K562 (cell line): ENCODE results near the gene RGS3. TPM values are rescaled to one million over a fixed set of nuclear protein-coding genes. Genes with fewer than 3 reads are reported as not detected.

Source experiments
- CC2D1A ChIP-seq: fragments of 450-650 bp; IDR thresholded peaks from 2 replicates; pipeline ENCODE4 v1.6.1; 2017; ENCODE audit warnings: mild to moderate bottlenecking
- CEBPB ChIP-seq: fragments of 450-650 bp; IDR thresholded peaks from 2 replicates; pipeline ENCODE4 v1.6.1; 2016; ENCODE audit warnings: missing genetic modification characterization, missing compliant biosample characterization
- FOXK1 ChIP-seq: sonication (generic); formaldehyde crosslinking; IDR thresholded peaks from 2 replicates; pipeline ENCODE4 v1.8.0; 2022; ENCODE audit warnings: missing genetic modification reagents, mild to moderate bottlenecking, borderline replicate concordance
- HOMEZ ChIP-seq: fragments of 250-450 bp; sonication (Bioruptor Pico); IDR thresholded peaks from 2 replicates; pipeline ENCODE4 v1.4.0; 2020; ENCODE audit warnings: mild to moderate bottlenecking, moderate library complexity
- NFIX ChIP-seq: fragments of 250-450 bp; sonication (Bioruptor Pico); IDR thresholded peaks from 2 replicates; pipeline ENCODE4 v1.4.0; 2020; ENCODE audit warnings: low read depth, mild to moderate bottlenecking, moderate library complexity
- PRPF4 ChIP-seq: fragments of 200-400 bp; formaldehyde crosslinking; IDR thresholded peaks from one replicate; pipeline ENCODE4 v1.6.1; 2017; ENCODE audit warnings: low read length, low read depth, mild to moderate bottlenecking; ENCODE audit not compliant: insufficient read depth, poor library complexity, severe bottlenecking
- SAFB2 ChIP-seq: fragments of 200-400 bp; formaldehyde crosslinking; IDR thresholded peaks from 2 replicates; pipeline ENCODE4 v1.6.1; 2018; ENCODE audit warnings: borderline replicate concordance, low read length, low read depth, moderate library complexity; ENCODE audit not compliant: severe bottlenecking
- SIN3A ChIP-seq, 2 experiments: fragments of 150-350 bp in 1 of 2; IDR thresholded peaks; 2 replicates each; pipeline ENCODE4 v1.6.1; 2011 to 2016; ENCODE audit warnings: borderline replicate concordance in 2 of 2, low read depth in 2 of 2, low read length in 2 of 2, mild to moderate bottlenecking in 2 of 2, moderate library complexity in 2 of 2; ENCODE audit not compliant: control insufficient read depth in 1 of 2
- SNRNP70 ChIP-seq: fragments of 200-400 bp; formaldehyde crosslinking; optimal IDR thresholded peaks from 2 replicates; pipeline ENCODE3; 2017; ENCODE audit warnings: low read depth, low read length
- SOX6 ChIP-seq: fragments of 450-650 bp; IDR thresholded peaks from 2 replicates; pipeline ENCODE4 v1.6.1; 2014; ENCODE audit warnings: mild to moderate bottlenecking
- SPI1 ChIP-seq: IDR thresholded peaks from 2 replicates; pipeline ENCODE4 v1.6.1; 2011; ENCODE audit warnings: low read depth, low read length, control low read depth, borderline replicate concordance
- ZFP91 ChIP-seq: sonication (generic); formaldehyde crosslinking; IDR thresholded peaks from 2 replicates; pipeline ENCODE4 v1.8.0; 2022; ENCODE audit warnings: mild to moderate bottlenecking, missing genetic modification reagents
- ZNF253 ChIP-seq: fragments of 250-450 bp; sonication (Bioruptor Pico); conservative IDR thresholded peaks from 2 replicates; pipeline ENCODE4 v1.6.1; 2021; ENCODE audit warnings: mild to moderate bottlenecking
- ZNF384 ChIP-seq: IDR thresholded peaks from 2 replicates; pipeline ENCODE4 v1.6.1; 2012; ENCODE audit warnings: low read depth, low read length, improper control_type of control experiment
- polyA plus RNA-seq, 8 experiments: library from polyadenylated mRNA; depleted of rRNA in 4 of 8; stranded (reverse) in 5 of 8; unstranded in 3 of 8; fragments of >200 nt; fragmentation: Nextera tagmentation in 2 of 8; fragmentation: Illumina TruSeq in 1 of 8; extraction: Ambion mirVana in 2 of 8; extraction: Trizol in 1 of 8; gene quantifications; 2 replicates each; pipeline versions ENCODE4 v1.2.1 to v1.2.3, GENCODE V29; 2011 to 2014; ENCODE audit warnings: inconsistent platforms in 1 of 8, missing spikeins in 1 of 8
- total RNA-seq, 7 experiments: library from RNA; depleted of rRNA in 6 of 7; stranded (reverse); fragments of >200 nt in 6 of 7; fragmentation: Illumina TruSeq in 2 of 7; extraction: Trizol in 2 of 7; gene quantifications; 2 replicates each; pipeline versions ENCODE4 v1.2.1 to v1.2.3, GENCODE V29; 2011 to 2021; ENCODE audit warnings: low replicate concordance in 1 of 7
- TF ChIP-seq, protein P1 (sequence below): fragments of 200-800 bp; sonication (Bioruptor generic); IDR thresholded peaks from 2 replicates; pipeline ENCODE4 v1.6.1; 2016; ENCODE audit warnings: missing genetic modification characterization, missing compliant biosample characterization
- TF ChIP-seq, protein P2 (sequence below): sonication (generic); formaldehyde crosslinking; IDR thresholded peaks from 2 replicates; pipeline ENCODE4 v1.8.1; 2022; ENCODE audit warnings: missing genetic modification reagents

The RGS3 gene
- total and polyA plus RNA-seq, 9 of the 15 experiments (the other 6 are each of a cell fraction or from before 2014, with no cell fraction given): 0.08 to 2.9 (median 0.95) TPM

GRCh38 chr9:113572076-113572861 lies 108.7 kb downstream of the RGS3 start (continued):
- no peak for TF ChIP-seq SNRNP70
- no peak for TF ChIP-seq FOXK1
- TF ChIP-seq ZFP91 (CRISPR knock-in tag): no peak
- no peak for TF ChIP-seq SAFB2
- TF ChIP-seq ZNF384: no peak
- TF ChIP-seq NFIX (CRISPR knock-in tag): no peak
- peak; percentile 41; the same call in 1 of the 2 replicates for TF ChIP-seq SOX6
- TF ChIP-seq, protein P1, sequence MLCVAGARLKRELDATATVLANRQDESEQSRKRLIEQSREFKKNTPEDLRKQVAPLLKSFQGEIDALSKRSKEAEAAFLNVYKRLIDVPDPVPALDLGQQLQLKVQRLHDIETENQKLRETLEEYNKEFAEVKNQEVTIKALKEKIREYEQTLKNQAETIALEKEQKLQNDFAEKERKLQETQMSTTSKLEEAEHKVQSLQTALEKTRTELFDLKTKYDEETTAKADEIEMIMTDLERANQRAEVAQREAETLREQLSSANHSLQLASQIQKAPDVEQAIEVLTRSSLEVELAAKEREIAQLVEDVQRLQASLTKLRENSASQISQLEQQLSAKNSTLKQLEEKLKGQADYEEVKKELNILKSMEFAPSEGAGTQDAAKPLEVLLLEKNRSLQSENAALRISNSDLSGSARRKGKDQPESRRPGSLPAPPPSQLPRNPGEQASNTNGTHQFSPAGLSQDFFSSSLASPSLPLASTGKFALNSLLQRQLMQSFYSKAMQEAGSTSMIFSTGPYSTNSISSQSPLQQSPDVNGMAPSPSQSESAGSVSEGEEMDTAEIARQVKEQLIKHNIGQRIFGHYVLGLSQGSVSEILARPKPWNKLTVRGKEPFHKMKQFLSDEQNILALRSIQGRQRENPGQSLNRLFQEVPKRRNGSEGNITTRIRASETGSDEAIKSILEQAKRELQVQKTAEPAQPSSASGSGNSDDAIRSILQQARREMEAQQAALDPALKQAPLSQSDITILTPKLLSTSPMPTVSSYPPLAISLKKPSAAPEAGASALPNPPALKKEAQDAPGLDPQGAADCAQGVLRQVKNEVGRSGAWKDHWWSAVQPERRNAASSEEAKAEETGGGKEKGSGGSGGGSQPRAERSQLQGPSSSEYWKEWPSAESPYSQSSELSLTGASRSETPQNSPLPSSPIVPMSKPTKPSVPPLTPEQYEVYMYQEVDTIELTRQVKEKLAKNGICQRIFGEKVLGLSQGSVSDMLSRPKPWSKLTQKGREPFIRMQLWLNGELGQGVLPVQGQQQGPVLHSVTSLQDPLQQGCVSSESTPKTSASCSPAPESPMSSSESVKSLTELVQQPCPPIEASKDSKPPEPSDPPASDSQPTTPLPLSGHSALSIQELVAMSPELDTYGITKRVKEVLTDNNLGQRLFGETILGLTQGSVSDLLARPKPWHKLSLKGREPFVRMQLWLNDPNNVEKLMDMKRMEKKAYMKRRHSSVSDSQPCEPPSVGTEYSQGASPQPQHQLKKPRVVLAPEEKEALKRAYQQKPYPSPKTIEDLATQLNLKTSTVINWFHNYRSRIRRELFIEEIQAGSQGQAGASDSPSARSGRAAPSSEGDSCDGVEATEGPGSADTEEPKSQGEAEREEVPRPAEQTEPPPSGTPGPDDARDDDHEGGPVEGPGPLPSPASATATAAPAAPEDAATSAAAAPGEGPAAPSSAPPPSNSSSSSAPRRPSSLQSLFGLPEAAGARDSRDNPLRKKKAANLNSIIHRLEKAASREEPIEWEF: 0 out of 2 replicates have a peak, but pooled peaks have one; percentile 60
- TF ChIP-seq PRPF4: no peak
- TF ChIP-seq SPI1: no peak
- TF ChIP-seq, protein P2, sequence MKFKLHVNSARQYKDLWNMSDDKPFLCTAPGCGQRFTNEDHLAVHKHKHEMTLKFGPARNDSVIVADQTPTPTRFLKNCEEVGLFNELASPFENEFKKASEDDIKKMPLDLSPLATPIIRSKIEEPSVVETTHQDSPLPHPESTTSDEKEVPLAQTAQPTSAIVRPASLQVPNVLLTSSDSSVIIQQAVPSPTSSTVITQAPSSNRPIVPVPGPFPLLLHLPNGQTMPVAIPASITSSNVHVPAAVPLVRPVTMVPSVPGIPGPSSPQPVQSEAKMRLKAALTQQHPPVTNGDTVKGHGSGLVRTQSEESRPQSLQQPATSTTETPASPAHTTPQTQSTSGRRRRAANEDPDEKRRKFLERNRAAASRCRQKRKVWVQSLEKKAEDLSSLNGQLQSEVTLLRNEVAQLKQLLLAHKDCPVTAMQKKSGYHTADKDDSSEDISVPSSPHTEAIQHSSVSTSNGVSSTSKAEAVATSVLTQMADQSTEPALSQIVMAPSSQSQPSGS: no peak
- TF ChIP-seq CC2D1A: no peak
- no peak for TF ChIP-seq CEBPB
- no peak for TF ChIP-seq ZNF253
- TF ChIP-seq SIN3A (IDR thresholded peaks at IDR 0.05; ENCODE audit: borderline replicate concordance in 2 of 2, control insufficient read depth in 1 of 2, low read depth in 2 of 2, low read length in 2 of 2): no peak
- no peak for TF ChIP-seq HOMEZ (CRISPR knock-in tag)
